Heart left ventricle (tissue), 13 donors: Measurements from ENCODE around the gene NSD1.

Experiments used
- CTCF ChIP-seq, 12 donors: fragments of 200-600 bp; sonication (generic) in 4 of 12; IDR thresholded peaks; one replicate each; pipeline versions ENCODE4 v1.5.0 to v1.8.0; 2018 to 2022; ENCODE audit warnings: antibody characterized with exemption in 12 of 12, mild to moderate bottlenecking in 5 of 12
- POLR2A ChIP-seq, 2 donors: fragments of 450-650 bp; IDR thresholded peaks; one replicate each; pipeline ENCODE4 v1.6.1; 2017; ENCODE audit warnings: antibody characterized with exemption in 2 of 2, mild to moderate bottlenecking in 2 of 2, moderate library complexity in 2 of 2
- donor health status: ischemic (EF 13 %, LVEDD 7.1; RV severe dilation, severe dysfunction).
- donor health status: DM: no; HTN: yes; CAD: no.
- donor health status: DM: no; HTN: no; CAD: no.
- donor health status: ischemic (EF 25% LVEDD 6.9; RV normal size, moderate dysfunction).
- donor health status: ischemic (EF 25% LVEDD 5.7; RV mildly dilated, moderate dysfunction).
- donor health status: ischemic (EF 35%, LVEDD 5.7; RV mildly dilated, moderate dysfunction).
- donor health status: nonischemic (EF 11% LVEDD 7.7; RV severe dilation, severe dysfunction).
- donor health status: DM: yes; HTN: yes; CAD: no.
- donor health status: PGD.
- donor health status: ischemic (EF 29% LVEDD 5.4; RV normal size, mild dysfunction).
- donor health status: nonischemic (EF 23%, LVEDD 6.1; RV moderate dilation, normal function).

- TF ChIP-seq CTCF (IDR thresholded peaks at IDR 0.05) = no peak
- TF ChIP-seq POLR2A (IDR thresholded peaks at IDR 0.05) = no peak
These were observed 163.0 kb downstream of the NSD1 start for GRCh38 chr5:177296581-177296980.
